Measurements from ENCODE around the gene GNAO1. TPM values are rescaled to one million over a fixed set of nuclear protein-coding genes. Genes with fewer than 3 reads are reported as not detected.

GNAO1 gene
- total and polyA plus RNA-seq, 9 of the 15 experiments (the other 6 are each of a cell fraction or from before 2014, with no cell fraction given): 0.07 to 0.42 (median 0.08) TPM; not detected in 5

DNA sequence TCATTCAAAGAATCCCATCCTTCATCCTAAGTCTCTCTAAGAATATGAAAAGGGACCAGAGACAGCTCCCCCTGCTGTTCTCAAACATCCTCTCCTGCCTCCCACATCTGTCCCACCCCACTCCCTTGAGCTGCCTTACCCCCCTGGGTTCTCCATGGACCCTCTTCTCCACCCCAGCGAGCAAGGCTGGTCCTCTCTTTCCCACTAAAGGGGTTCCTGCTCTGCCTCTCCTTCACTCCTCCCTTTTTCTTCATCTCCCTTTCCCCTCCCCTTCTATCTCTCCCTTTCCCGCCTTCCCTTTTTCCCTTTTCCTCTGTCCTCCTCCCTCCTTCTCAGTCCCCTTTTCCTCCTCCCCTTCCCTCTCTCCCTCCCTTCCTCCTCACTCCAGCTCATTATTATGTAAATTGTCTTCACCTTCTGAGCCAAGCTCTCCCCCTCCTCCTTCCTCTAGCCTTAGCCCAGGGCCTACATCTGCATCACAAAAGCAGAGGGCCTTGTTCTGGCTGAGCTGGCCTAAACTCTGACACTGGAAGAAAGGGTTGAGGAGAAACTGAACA lies 90.0 kb downstream of the GNAO1 start (continued):
- TF ChIP-seq HBP1 (CRISPR knock-in tag; IDR thresholded peaks at IDR 0.05) (0 out of 2 replicates have a peak, but pooled peaks have one; percentile 22), RAD21 (CRISPR knock-in tag; conservative IDR thresholded peaks at IDR 0.05 in 1 of 2, IDR thresholded peaks at IDR 0.05 in 1 of 2) (peak; percentile 8 to 58; a peak in 2 of 4 replicates), TAF9B (IDR thresholded peaks at IDR 0.05; ENCODE audit: partially characterized antibody) (no peak), HDAC2 (IDR thresholded peaks at IDR 0.05) (no peak), ATF2 (CRISPR knock-in tag; IDR thresholded peaks at IDR 0.05) (no peak), KAT7 (CRISPR knock-in tag; IDR thresholded peaks at IDR 0.05; ENCODE audit: borderline replicate concordance) (no peak), POLR2AphosphoS2 (IDR thresholded peaks at IDR 0.05; ENCODE audit: low read length) (no peak), RFX7 (CRISPR knock-in tag; IDR thresholded peaks at IDR 0.05) (no peak), POLR3A (IDR thresholded peaks at IDR 0.05; ENCODE audit: borderline replicate concordance, extremely low read depth, insufficient read depth, insufficient read length) (no peak), STAT5B (CRISPR knock-in tag; IDR thresholded peaks at IDR 0.05) (no peak), MBD1 (CRISPR knock-in tag; IDR thresholded peaks at IDR 0.05) (no peak), HMBOX1 (IDR thresholded peaks at IDR 0.05) (no peak), TAF1 (IDR thresholded peaks at IDR 0.05; ENCODE audit: control insufficient read depth, extremely low read depth, insufficient read depth, low read length, severe bottlenecking) (no peak), GTF2E2 (tag; IDR thresholded peaks at IDR 0.05) (no peak)
